ENCODE results near the gene RIPK3.
A peak's percentile ranks its signal among the peaks of the same experiment; 100 is the strongest.
"Not testable (repeated sequence)": the region's sequence is repeated elsewhere in the genome, so short reads cannot be mapped to it uniquely, and the experiment has no call there.

Gene RIPK3

GRCh38 chr14:24339284-24340151 is at the start of gene RIPK3:
Gene RIPK3, minus strand, starts transcription at chr14:24339991. Its CDS starts 165 bp downstream, at chr14:24339826.
- DNase-seq = no peak

GRCh38 chr14:24389226-24389848 is 49.5 kb upstream of the RIPK3 start:
- DNase-seq = no peak

GRCh38 chr14:24388474-24389179 is 48.8 kb upstream of the RIPK3 start:
- no peak for DNase-seq

GRCh38 chr14:24387579-24387978 is 47.8 kb upstream of the RIPK3 start:
- not testable (repeated sequence) for DNase-seq

GRCh38 chr14:24387009-24387345 is 47.2 kb upstream of the RIPK3 start:
- DNase-seq = no peak

- no peak for DNase-seq
These were observed 45.7 kb upstream of the RIPK3 start for GRCh38 chr14:24385524-24385923.

- DNase-seq = no peak
These were observed 44.4 kb upstream of the RIPK3 start for GRCh38 chr14:24384169-24384568.

GRCh38 chr14:24382064-24382371 is 42.2 kb upstream of the RIPK3 start:
- DNase-seq = no peak

- DNase-seq = no peak
These were observed 41.7 kb upstream of the RIPK3 start for GRCh38 chr14:24381363-24382063.

GRCh38 chr14:24379907-24380730 is 40.3 kb upstream of the RIPK3 start:
- no peak for DNase-seq

GRCh38 chr14:24378981-24379906 is 39.5 kb upstream of the RIPK3 start:
- no peak for DNase-seq

GRCh38 chr14:24378327-24378726 is 38.5 kb upstream of the RIPK3 start:
- no peak for DNase-seq

- peak; percentile 55 for DNase-seq
These were observed 37.9 kb upstream of the RIPK3 start for GRCh38 chr14:24377657-24378056.

GRCh38 chr14:24377126-24377525 is 37.3 kb upstream of the RIPK3 start:
- peak; percentile 9 for DNase-seq

- DNase-seq = no peak
These were observed 36.8 kb upstream of the RIPK3 start for GRCh38 chr14:24376448-24377070.

GRCh38 chr14:24372701-24373416 is 33.1 kb upstream of the RIPK3 start:
- no peak for DNase-seq

GRCh38 chr14:24371605-24372004 is 31.8 kb upstream of the RIPK3 start:
- DNase-seq = not testable (repeated sequence)

GRCh38 chr14:24370748-24371147 is 31.0 kb upstream of the RIPK3 start:
- DNase-seq = no peak

- no peak for DNase-seq
These were observed 30.3 kb upstream of the RIPK3 start for GRCh38 chr14:24369907-24370687.

Data from OCI-M1 (cell line).